Lower leg skin (tissue), 4 donors: ENCODE results near the gene AP4M1. TPM values are rescaled to one million over a fixed set of nuclear protein-coding genes. Genes with fewer than 3 reads are reported as not detected.

Experiments used
- DNase-seq, 2 donors: peaks; one replicate each; pipeline ENCODE4 v3.0.0-alpha.2; 2019; ENCODE audit warnings: low spot score in 2 of 2
- H3K4me3 ChIP-seq: fragments of 200-600 bp; sonication (generic); 2 replicates; pipeline ENCODE4 v1.5.1; 2017; ENCODE audit warnings: mild to moderate bottlenecking, low read depth; ENCODE audit not compliant: poor library complexity, severe bottlenecking
- CTCF ChIP-seq, 3 donors: fragments of 450-650 bp; IDR thresholded peaks; one replicate each; pipeline ENCODE4 v1.5.1; 2016; ENCODE audit warnings: antibody characterized with exemption in 3 of 3, mild to moderate bottlenecking in 3 of 3, moderate library complexity in 2 of 3
- POLR2A ChIP-seq, 2 donors: fragments of 450-650 bp; IDR thresholded peaks; one replicate each; pipeline ENCODE4 v1.6.1; 2016 to 2017; ENCODE audit warnings: antibody characterized with exemption in 2 of 2, mild to moderate bottlenecking in 1 of 2, moderate library complexity in 1 of 2
- WGBS, 2 donors: methylation state at CpG; one replicate each; pipeline ENCODE4 v1.1.5; 2018; 5-methylcytosine and 5-hydroxymethylcytosine counted together
- intact Hi-C: fragments of 100-400 bp; cut with DNase I; formaldehyde crosslinking; loops from one replicate; pipeline ENCODE4 v1.15.0; 2023; ENCODE audit warnings: low total_unique reads
- total RNA-seq, 4 donors: library from RNA; depleted of rRNA; stranded (reverse); fragments of >200 nt; gene quantifications; one replicate each; pipeline ENCODE4 v1.1.0, GENCODE V29; 2016

AP4M1 gene
- total RNA-seq, 4 donors from 2014 or later, result 18.6 to 24.6 (median 21.0) TPM

- DNase-seq, result no peak
- intact Hi-C loops, result no loop called here
- no peak overlapping the region for H3K4me3 ChIP-seq
- no peak for TF ChIP-seq POLR2A (IDR thresholded peaks at IDR 0.05)
- TF ChIP-seq CTCF (IDR thresholded peaks at IDR 0.05), result no peak
- 61 to 64% methylated on average over 19 of the region's 19 CpGs for WGBS, 2 donors
Observed at GRCh38 chr7:100091411-100092181, 9.8 kb upstream of the AP4M1 start.

- DNase-seq, result no peak
- intact Hi-C loops, result no loop called here
- no peak for TF ChIP-seq CTCF (IDR thresholded peaks at IDR 0.05)
- no peak for TF ChIP-seq POLR2A (IDR thresholded peaks at IDR 0.05)
- no peak overlapping the region for H3K4me3 ChIP-seq
- 59 to 61% methylated on average over 8 of the region's 8 CpGs for WGBS, 2 donors
Observed at GRCh38 chr7:100093054-100093453, 8.4 kb upstream of the AP4M1 start.

- TF ChIP-seq CTCF (IDR thresholded peaks at IDR 0.05) (no peak), POLR2A (IDR thresholded peaks at IDR 0.05) (no peak)
- DNase-seq, result no peak
- WGBS, 2 donors, result 45 to 58% methylated on average over 11 to 13 of the region's 13 CpGs
- H3K4me3 ChIP-seq, result no peak overlapping the region
- intact Hi-C loops, result no loop called here
Observed at GRCh38 chr7:100093498-100093897, 7.9 kb upstream of the AP4M1 start.

- no peak for TF ChIP-seq POLR2A (IDR thresholded peaks at IDR 0.05)
- no peak for TF ChIP-seq CTCF (IDR thresholded peaks at IDR 0.05)
- no peak for DNase-seq
- H3K4me3 ChIP-seq, result no peak overlapping the region
- intact Hi-C loops, result no loop called here
- WGBS, 2 donors, result 79 to 83% methylated on average over 16 of the region's 16 CpGs
Observed at GRCh38 chr7:100093925-100094486, 7.4 kb upstream of the AP4M1 start.

- intact Hi-C loops, result no loop called here
- WGBS, 2 donors, result 81 to 88% methylated on average over 9 of the region's 9 CpGs
- no peak for DNase-seq
- no peak for TF ChIP-seq POLR2A (IDR thresholded peaks at IDR 0.05)
- no peak for TF ChIP-seq CTCF (IDR thresholded peaks at IDR 0.05)
- no peak overlapping the region for H3K4me3 ChIP-seq
Observed at GRCh38 chr7:100095289-100095688, 6.2 kb upstream of the AP4M1 start.
